Progenitor cell of endocrine pancreas (in vitro differentiated cells): ENCODE measurements around the gene CACNG1. TPM values are rescaled to one million over a fixed set of nuclear protein-coding genes. Genes with fewer than 3 reads are reported as not detected.

Experiments used
- DNase-seq: peaks from one replicate; pipeline ENCODE4 v3.0.0; 2021; ENCODE audit warnings: low spot score; ENCODE audit not compliant: unreplicated experiment
- H3K27ac Mint-ChIP-seq: 2 replicates; pipeline ENCODE4 v1.8.0; 2021; ENCODE audit warnings: mild to moderate bottlenecking, moderate library complexity, mixed read lengths
- H3K27me3 Mint-ChIP-seq: 2 replicates; pipeline ENCODE4 v1.8.0; 2021; ENCODE audit warnings: mixed read lengths
- H3K36me3 Mint-ChIP-seq: 2 replicates; pipeline ENCODE4 v1.8.0; 2022; ENCODE audit warnings: mixed read lengths; ENCODE audit not compliant: insufficient read depth
- H3K4me1 Mint-ChIP-seq: 2 replicates; pipeline ENCODE4 v1.8.0; 2021; ENCODE audit warnings: low read depth, mixed read lengths
- H3K4me3 Mint-ChIP-seq: 2 replicates; pipeline ENCODE4 v1.8.0; 2021; ENCODE audit warnings: low read depth, mild to moderate bottlenecking, moderate library complexity, mixed read lengths
- H3K9me3 Mint-ChIP-seq: 2 replicates; pipeline ENCODE4 v1.8.0; 2021; ENCODE audit warnings: low read depth, mixed read lengths
- total RNA-seq: library from RNA; stranded (reverse); gene quantifications from 2 replicates; pipeline ENCODE4 v1.2.1, GENCODE V29; 2021
- TF ChIP-seq, protein P1 (sequence below): fragments of 200-600 bp; sonication (generic); IDR thresholded peaks from one replicate; pipeline ENCODE4 v1.5.0; 2021; ENCODE audit warnings: antibody characterized with exemption, mild to moderate bottlenecking; ENCODE audit not compliant: unreplicated experiment

Gene CACNG1
- total RNA-seq, 1 donor from 2014 or later = 0.22 TPM

DNA sequence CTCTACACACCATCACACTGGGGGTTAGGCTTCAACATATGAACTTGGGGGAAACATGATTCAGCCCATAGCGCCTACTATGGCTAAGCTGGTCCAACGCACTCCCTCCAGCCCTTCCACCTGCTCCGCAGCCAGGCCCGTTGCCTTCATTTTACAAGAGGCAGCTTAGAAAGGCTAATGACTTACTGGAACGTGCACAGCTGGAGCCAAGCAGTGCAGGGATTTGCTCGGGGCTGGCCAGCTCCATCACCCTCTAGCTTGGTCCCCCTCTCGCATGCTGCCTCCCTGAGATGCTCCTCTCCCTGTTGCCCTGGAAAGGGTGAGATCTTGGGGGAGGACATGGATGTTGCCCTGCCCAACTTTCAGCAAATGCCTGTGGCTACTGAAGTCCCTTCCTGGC lies 2.8 kb upstream of the CACNG1 start:
- Mint-ChIP-seq H3K9me3 (no peaks in the 10 kb centered on the region), H3K27me3 (peaks cover 11% of the 10 kb centered on the region), H3K27ac (no peak overlapping the region), H3K4me1 (peaks cover 33% of the 10 kb centered on the region), H3K4me3 (no peak overlapping the region), H3K36me3 (no peaks in the 10 kb centered on the region)
- DNase-seq = no peak
- TF ChIP-seq, protein P1, sequence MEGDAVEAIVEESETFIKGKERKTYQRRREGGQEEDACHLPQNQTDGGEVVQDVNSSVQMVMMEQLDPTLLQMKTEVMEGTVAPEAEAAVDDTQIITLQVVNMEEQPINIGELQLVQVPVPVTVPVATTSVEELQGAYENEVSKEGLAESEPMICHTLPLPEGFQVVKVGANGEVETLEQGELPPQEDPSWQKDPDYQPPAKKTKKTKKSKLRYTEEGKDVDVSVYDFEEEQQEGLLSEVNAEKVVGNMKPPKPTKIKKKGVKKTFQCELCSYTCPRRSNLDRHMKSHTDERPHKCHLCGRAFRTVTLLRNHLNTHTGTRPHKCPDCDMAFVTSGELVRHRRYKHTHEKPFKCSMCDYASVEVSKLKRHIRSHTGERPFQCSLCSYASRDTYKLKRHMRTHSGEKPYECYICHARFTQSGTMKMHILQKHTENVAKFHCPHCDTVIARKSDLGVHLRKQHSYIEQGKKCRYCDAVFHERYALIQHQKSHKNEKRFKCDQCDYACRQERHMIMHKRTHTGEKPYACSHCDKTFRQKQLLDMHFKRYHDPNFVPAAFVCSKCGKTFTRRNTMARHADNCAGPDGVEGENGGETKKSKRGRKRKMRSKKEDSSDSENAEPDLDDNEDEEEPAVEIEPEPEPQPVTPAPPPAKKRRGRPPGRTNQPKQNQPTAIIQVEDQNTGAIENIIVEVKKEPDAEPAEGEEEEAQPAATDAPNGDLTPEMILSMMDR = no peak

DNA sequence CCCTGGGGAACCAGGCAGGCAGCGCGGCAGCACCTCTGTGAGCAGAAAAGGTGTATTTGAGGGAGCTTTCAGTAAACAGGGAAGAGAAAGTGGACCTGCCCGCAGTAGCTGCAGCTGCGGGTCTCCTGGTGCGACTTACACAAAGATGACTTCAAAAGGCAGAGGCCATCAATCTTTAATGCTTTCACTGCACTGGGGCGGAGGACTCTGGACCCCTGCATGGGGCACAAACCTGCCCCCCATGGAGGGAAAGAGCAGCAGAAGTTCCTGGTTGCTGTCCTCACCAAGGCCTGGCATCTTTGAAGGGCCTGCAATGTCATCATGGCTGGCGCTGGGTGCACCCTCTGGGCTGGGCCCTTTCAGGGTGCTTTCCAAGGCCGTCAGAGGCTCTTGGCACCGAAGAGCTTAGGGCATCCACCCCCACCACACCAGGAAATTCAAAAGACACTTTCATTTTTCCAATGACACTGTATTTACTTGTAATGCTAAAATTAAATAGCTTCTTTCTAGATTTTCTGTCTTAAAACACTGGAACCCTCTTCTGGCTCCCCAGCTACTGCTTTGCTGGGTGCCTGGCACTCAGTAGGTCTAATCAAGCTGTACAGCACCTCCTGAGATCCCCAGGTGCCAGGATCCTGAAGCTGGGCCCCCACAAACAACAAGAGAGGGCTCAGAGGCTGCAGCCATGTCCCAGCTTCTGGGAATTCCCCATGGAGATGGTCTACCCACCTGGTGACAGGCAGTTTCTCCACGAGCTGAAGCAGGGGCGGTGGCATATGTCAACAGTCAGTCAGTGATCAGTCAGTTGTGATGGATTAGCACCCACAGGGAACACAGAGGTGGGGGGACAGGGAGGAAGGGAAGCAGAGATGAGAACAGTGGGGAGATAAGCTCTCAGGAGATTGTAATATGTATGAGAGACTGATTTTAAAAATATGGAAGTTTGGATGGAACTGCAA lies 2.1 kb upstream of the CACNG1 start:
- no peak overlapping the region for H3K4me3 Mint-ChIP-seq
- H3K4me1 Mint-ChIP-seq = peaks cover 37% of the 10 kb centered on the region
- peaks cover 10% of the 10 kb centered on the region for H3K27me3 Mint-ChIP-seq
- TF ChIP-seq, protein P1 = no peak
- no peak for DNase-seq
- H3K36me3 Mint-ChIP-seq = no peaks in the 10 kb centered on the region
- no peak overlapping the region for H3K27ac Mint-ChIP-seq
- no peaks in the 10 kb centered on the region for H3K9me3 Mint-ChIP-seq

DNA sequence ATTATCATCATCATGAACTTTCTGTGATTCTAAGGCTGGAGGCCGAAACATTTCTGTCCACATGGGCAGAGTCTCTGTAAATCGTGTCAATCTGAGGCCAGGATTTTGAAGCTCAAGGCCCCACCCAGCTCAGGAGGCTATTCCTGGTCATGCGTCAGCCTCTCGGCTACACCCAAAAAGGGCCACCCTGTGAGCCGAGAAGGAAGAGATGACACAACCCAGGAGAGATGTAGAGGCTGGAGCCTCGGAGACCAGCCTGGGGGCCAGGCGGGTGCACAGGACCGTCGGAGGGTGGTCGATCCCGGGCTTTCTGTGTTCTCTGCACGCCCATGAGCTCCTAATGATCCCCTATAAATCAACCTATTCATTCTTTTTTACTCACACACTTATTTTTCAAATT lies 1.1 kb upstream of the CACNG1 start:
- peaks cover 10% of the 10 kb centered on the region for H3K27me3 Mint-ChIP-seq
- DNase-seq = no peak
- peaks cover 2% of the 10 kb centered on the region for H3K36me3 Mint-ChIP-seq
- peaks cover 8% of the 10 kb centered on the region for H3K9me3 Mint-ChIP-seq
- no peak overlapping the region for H3K4me3 Mint-ChIP-seq
- no peak overlapping the region for H3K27ac Mint-ChIP-seq
- H3K4me1 Mint-ChIP-seq = peaks cover 40% of the 10 kb centered on the region
- TF ChIP-seq, protein P1 = no peak

DNA sequence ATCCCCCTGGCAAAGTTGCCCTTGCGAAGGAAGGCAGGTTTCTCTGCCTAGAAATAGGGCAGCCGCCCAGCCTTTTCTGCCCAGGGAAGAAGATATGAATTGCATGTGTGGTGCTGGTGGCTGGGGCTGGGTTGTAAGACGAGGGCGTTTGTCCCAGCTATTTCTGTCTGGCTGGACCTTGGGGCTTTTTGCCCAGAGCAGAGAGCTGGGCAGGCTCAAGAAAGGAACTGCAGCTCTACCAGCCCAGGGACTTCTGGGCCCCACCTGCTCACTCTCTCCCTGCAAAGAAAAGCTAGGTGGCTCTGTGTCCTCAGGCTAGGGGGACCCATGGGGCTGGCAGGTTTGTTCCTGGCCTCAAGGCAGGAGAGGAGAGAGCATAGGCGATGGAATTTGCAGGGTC lies 586 bp downstream of the CACNG1 start:
- H3K4me1 Mint-ChIP-seq = peaks cover 27% of the 10 kb centered on the region
- TF ChIP-seq, protein P1 = no peak
- H3K27me3 Mint-ChIP-seq = peaks cover 10% of the 10 kb centered on the region
- H3K36me3 Mint-ChIP-seq = peaks cover 5% of the 10 kb centered on the region
- no peak for DNase-seq
- H3K27ac Mint-ChIP-seq = no peak overlapping the region
- H3K9me3 Mint-ChIP-seq = peaks cover 17% of the 10 kb centered on the region
- no peak overlapping the region for H3K4me3 Mint-ChIP-seq

DNA sequence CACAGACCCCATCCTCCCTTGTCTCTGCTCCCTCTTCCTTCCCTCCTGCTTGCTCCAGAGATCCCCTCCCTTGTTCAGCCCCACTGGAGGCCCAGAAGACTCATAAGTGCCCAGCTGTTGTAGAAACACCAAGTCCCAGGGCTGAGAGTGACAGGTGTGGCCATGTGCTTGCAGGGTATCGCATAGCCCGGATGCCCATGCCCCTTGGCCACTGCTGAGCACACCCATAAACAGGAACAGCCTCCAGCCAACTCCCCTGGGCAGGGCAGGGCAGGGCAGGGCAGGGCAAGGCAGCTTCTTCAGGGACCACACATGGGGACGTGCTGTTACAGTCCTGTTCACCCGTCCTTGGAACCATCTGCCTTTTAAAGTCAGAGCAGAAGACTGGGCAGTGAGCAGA lies 2.0 kb downstream of the CACNG1 start:
- H3K27me3 Mint-ChIP-seq = peaks cover 2% of the 10 kb centered on the region
- TF ChIP-seq, protein P1 = no peak
- H3K27ac Mint-ChIP-seq = no peak overlapping the region
- H3K4me3 Mint-ChIP-seq = no peak overlapping the region
- no peak for DNase-seq
- peaks cover 17% of the 10 kb centered on the region for H3K9me3 Mint-ChIP-seq
- peaks cover 5% of the 10 kb centered on the region for H3K36me3 Mint-ChIP-seq
- peaks cover 23% of the 10 kb centered on the region for H3K4me1 Mint-ChIP-seq
